Thyroid gland (tissue), 4 donors: ENCODE measurements around the gene DGKA.

Experiments used
- CTCF ChIP-seq, 6 experiments: fragments of 200-600 bp in 3 of 6; fragments of 450-650 bp in 3 of 6; sonication (generic) in 3 of 6; IDR thresholded peaks; one replicate each; pipeline ENCODE4 v1.5.1; 2016 to 2019; ENCODE audit warnings: antibody characterized with exemption in 6 of 6, mild to moderate bottlenecking in 2 of 6, inconsistent platforms in 1 of 6, moderate library complexity in 1 of 6
- POLR2A ChIP-seq, 2 donors: fragments of 450-650 bp; IDR thresholded peaks; one replicate each; pipeline ENCODE4 v1.6.1; 2017; ENCODE audit warnings: antibody characterized with exemption in 2 of 2, mild to moderate bottlenecking in 2 of 2, moderate library complexity in 1 of 2

DNA sequence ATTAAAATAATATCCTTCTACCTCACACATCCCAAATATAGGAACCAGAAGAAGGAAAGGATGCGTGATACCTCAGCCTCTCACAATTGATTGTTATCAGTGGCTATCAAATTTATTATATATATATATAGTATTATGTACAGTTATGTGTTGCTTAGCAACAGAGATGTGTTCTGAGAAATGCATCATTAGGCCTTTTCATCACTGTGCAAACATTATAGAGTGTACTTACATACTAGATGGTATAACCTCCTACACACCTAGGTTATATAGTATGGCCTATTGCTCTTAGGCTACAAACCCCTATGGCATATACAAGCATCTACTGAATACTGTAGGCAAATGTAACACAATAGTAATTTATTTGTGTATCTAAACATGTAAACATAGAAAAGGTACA is 37.2 kb upstream of the DGKA start:
- TF ChIP-seq CTCF (IDR thresholded peaks at IDR 0.05), result no peak
- no peak for TF ChIP-seq POLR2A (IDR thresholded peaks at IDR 0.05)
